ENCODE data around the gene USB1. TPM values are rescaled to one million over a fixed set of nuclear protein-coding genes. Genes with fewer than 3 reads are reported as not detected.

USB1 gene
- total and polyA plus RNA-seq, 2 experiments from 2014 or later, result 79.6 to 118 TPM

GRCh38 chr16:57966204-57966771 lies 34.9 kb upstream of the USB1 start:
- ATAC-seq (no peak), DNase-seq (ENCODE audit: low spot score) (no peak)
- Histone ChIP-seq H3K4me1 (ENCODE audit: insufficient read depth) (no peaks in the 10 kb centered on the region), H3K9me2 (ENCODE audit: insufficient read depth) (no peaks in the 10 kb centered on the region), H3K4me3 (no peak overlapping the region), H2AFZ (no peak overlapping the region), H3K4me2 (no peak overlapping the region), H3K27ac (ENCODE audit: low read depth) (no peak overlapping the region), H3F3A (replicated peaks; ENCODE audit: low read depth) (0 out of 2 replicates have a peak, but pooled peaks cover 2% of the 10 kb centered on the region), H3K79me2 (replicated peaks; ENCODE audit: insufficient read depth) (no peaks in the 10 kb centered on the region), H3K36me3 (ENCODE audit: insufficient read depth) (no peaks in the 10 kb centered on the region), H3K27me3 (ENCODE audit: insufficient read depth) (no peaks in the 10 kb centered on the region), H4K20me1 (replicated peaks; ENCODE audit: insufficient read depth) (no peaks in the 10 kb centered on the region)
- H3K27me3 Mint-ChIP-seq (ENCODE audit: insufficient read depth, low read depth, poor library complexity), result peaks cover 7% of the 10 kb centered on the region
- TF ChIP-seq ETS1 (IDR thresholded peaks at IDR 0.05) (no peak), CTCF (conservative IDR thresholded peaks at IDR 0.05; ENCODE audit: low read depth in 2 of 2) (no peak), ZNF331 (CRISPR knock-in tag; IDR thresholded peaks at IDR 0.05; ENCODE audit: low read depth) (no peak), CREB1 (CRISPR knock-in tag; IDR thresholded peaks at IDR 0.05; ENCODE audit: low read depth) (no peak), NANOG (IDR thresholded peaks at IDR 0.05; ENCODE audit: borderline replicate concordance) (no peak), ZNF114 (CRISPR knock-in tag; IDR thresholded peaks at IDR 0.05) (no peak), EZH2 (IDR thresholded peaks at IDR 0.05; ENCODE audit: low read depth, unreplicated experiment) (no peak), STAT1 (IDR thresholded peaks at IDR 0.05; ENCODE audit: unreplicated experiment) (no peak), POLR2AphosphoS5 (IDR thresholded peaks at IDR 0.05; ENCODE audit: low read depth) (no peak), ZNF462 (CRISPR knock-in tag; IDR thresholded peaks at IDR 0.05) (no peak), JUNB (IDR thresholded peaks at IDR 0.05; ENCODE audit: unreplicated experiment) (no peak), REST (IDR thresholded peaks at IDR 0.05; ENCODE audit: unreplicated experiment) (no peak), EZH2phosphoT487 (IDR thresholded peaks at IDR 0.05; ENCODE audit: unreplicated experiment) (no peak)
- peaks cover 3% of the 10 kb centered on the region; the same call in 2 of the 3 replicates for H3K4me1 Mint-ChIP-seq
- no peak overlapping the region for H3K27ac Mint-ChIP-seq
- no peaks in the 10 kb centered on the region for H3K36me3 Mint-ChIP-seq (ENCODE audit: low read depth)
- H3K9me3 Mint-ChIP-seq, result no peaks in the 10 kb centered on the region
- no peak overlapping the region for H3K4me3 Mint-ChIP-seq

All from GM23338 (cell line).